GM12865 (cell line): ENCODE results near the gene SH3RF2.

Source experiments
- DNase-seq: peaks from one replicate; pipeline ENCODE4 v3.0.0; 2010; ENCODE audit warnings: low read depth
- H3K4me3 ChIP-seq: 2 replicates; pipeline ENCODE4 v1.5.1; 2011; ENCODE audit warnings: mild to moderate bottlenecking, low read depth, low read length, control low read depth
- TF ChIP-seq, protein P1 (sequence below): IDR thresholded peaks from 2 replicates; pipeline ENCODE4 v1.5.1; 2011; ENCODE audit warnings: low read length, control low read depth, low read depth, inconsistent platforms; ENCODE audit not compliant: insufficient read depth; ENCODE audit errors: missing control alignments

The SH3RF2 gene

GRCh38 chr5:146041180-146041789 lies 104.9 kb downstream of the SH3RF2 start:
- TF ChIP-seq, protein P1, sequence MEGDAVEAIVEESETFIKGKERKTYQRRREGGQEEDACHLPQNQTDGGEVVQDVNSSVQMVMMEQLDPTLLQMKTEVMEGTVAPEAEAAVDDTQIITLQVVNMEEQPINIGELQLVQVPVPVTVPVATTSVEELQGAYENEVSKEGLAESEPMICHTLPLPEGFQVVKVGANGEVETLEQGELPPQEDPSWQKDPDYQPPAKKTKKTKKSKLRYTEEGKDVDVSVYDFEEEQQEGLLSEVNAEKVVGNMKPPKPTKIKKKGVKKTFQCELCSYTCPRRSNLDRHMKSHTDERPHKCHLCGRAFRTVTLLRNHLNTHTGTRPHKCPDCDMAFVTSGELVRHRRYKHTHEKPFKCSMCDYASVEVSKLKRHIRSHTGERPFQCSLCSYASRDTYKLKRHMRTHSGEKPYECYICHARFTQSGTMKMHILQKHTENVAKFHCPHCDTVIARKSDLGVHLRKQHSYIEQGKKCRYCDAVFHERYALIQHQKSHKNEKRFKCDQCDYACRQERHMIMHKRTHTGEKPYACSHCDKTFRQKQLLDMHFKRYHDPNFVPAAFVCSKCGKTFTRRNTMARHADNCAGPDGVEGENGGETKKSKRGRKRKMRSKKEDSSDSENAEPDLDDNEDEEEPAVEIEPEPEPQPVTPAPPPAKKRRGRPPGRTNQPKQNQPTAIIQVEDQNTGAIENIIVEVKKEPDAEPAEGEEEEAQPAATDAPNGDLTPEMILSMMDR = peak; percentile 25
- DNase-seq = no peak
- no peak overlapping the region for H3K4me3 ChIP-seq

DNA sequence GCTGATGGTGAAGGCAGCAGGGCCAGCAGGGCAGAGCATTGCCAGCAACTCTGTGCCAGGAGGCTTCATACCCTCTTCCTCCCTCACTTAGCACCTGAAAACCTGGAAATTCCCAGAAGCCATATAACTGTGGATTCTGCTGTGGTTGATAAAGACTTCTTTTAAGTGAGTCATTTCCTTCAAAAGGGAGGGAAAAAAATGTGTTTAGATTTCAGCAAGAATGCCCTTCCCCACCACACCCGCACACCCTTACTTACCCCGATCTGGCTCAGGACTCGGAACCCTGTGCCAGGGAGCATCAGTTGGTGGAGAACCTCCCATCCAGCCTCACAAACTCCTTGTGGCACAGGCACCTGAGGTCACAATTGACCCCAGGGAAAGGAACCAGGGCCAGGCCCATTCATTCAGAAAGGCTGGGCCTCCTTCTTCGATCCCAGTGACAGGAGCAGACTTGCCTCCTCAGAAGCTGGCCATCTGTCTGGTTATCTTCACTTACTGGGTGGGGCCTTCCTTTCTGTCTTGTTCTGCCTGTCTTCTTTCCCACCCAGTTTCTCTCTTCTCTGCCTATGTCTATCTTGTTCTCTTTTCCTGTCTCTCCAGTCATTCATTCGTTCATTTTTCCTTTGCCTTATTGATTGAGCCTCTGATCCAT lies 106.4 kb downstream of the SH3RF2 start:
- DNase-seq = no peak
- no peak overlapping the region for H3K4me3 ChIP-seq
- TF ChIP-seq, protein P1 = no peak

DNA sequence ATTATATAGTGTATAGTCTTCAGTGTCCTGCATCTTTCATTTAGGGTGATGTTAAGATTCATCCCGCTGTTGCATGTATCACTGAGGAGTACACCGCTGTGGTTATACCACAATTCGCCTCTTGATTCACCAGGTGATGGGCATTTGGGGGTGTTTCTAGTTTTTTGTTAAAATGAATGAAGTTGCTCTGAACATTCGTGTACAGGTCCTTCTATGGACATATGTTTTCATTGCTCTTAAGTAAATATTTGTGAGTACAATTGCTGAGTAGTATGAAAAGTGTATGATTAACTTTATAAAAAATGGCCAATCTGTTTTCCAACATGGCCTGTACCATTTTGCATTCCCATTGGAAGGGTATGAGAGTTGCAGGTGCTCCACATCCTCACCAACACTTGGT lies 107.3 kb downstream of the SH3RF2 start:
- TF ChIP-seq, protein P1 = no peak
- DNase-seq = no peak
- no peak overlapping the region for H3K4me3 ChIP-seq

- TF ChIP-seq, protein P1 = no peak
- H3K4me3 ChIP-seq = no peak overlapping the region
- DNase-seq = no peak
Measured at GRCh38 chr5:146047396-146047795, 111.0 kb downstream of the SH3RF2 start.

DNA sequence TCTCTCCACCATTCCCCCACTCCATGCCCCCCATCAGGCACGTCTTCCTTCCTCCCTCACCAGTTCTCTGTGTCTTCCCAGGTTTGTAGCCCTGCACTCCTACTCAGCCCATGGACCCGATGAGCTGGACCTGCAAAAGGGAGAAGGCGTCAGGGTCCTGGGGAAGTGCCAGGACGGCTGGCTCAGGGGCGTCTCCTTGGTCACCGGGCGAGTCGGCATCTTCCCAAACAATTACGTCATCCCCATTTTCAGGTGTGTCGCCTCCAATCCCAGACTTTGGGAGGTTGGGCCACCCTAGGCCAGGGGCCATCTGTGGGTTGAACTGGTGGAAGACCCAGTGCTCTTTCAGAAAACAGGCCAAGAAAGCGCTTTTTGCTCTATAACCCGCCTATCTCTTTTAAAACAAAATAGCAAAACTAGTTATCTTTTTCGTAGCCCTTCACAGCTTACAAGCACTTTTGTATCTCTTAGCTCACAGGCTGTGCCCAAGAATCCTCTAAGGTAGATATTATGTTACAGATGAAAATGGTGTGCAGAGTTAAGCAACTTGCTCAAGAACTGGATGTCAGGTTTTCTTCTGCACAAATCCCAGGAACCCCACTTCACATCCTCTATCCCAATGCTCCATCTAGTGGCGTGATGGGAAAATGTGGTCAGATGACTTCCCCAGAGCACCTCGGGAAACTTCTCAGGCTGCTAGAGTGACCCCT lies 112.8 kb downstream of the SH3RF2 start:
- DNase-seq = peak; percentile 44
- H3K4me3 ChIP-seq = no peak overlapping the region
- TF ChIP-seq, protein P1 = peak; percentile 43

GRCh38 chr5:146049704-146050026 lies 113.3 kb downstream of the SH3RF2 start:
- DNase-seq = no peak
- TF ChIP-seq, protein P1 = no peak
- H3K4me3 ChIP-seq = no peak overlapping the region
